GM12892 (cell line): Measurements from ENCODE around the gene F8.

Experiments used
- POLR2A ChIP-seq: IDR thresholded peaks from 2 replicates; pipeline ENCODE4 v1.6.1; 2011; ENCODE audit warnings: low read depth, low read length, control low read depth
- POLR2AphosphoS5 ChIP-seq: IDR thresholded peaks from 2 replicates; pipeline ENCODE4 v1.6.1; 2011; ENCODE audit warnings: low read depth, low read length, control low read depth
- TAF1 ChIP-seq: IDR thresholded peaks from 2 replicates; pipeline ENCODE4 v1.6.1; 2011; ENCODE audit warnings: low read depth, mild to moderate bottlenecking, control low read depth, low read length, borderline replicate concordance

- TF ChIP-seq POLR2A (no peak), POLR2AphosphoS5 (no peak), TAF1 (no peak)
Measured at GRCh38 chrX:154833746-154834274, 188.7 kb downstream of the F8 start.
